PC-9 (cell line): ENCODE data around the gene PRKCB.
"Not testable (repeated sequence)": the region's sequence is repeated elsewhere in the genome, so short reads cannot be mapped to it uniquely, and the experiment has no call there.

ENCODE experiments used
- EZH2 ChIP-seq: fragments of 200-600 bp; sonication (generic); IDR thresholded peaks from 2 replicates; pipeline ENCODE4 v1.8.0; 2017; ENCODE audit warnings: antibody characterized with exemption, low read depth
- TF ChIP-seq, protein P1 (sequence below): fragments of 200-600 bp; sonication (generic); conservative IDR thresholded peaks from 2 replicates; pipeline ENCODE4 v1.6.1; 2017; ENCODE audit warnings: mixed run types, antibody characterized with exemption, mild to moderate bottlenecking, moderate library complexity

DNA sequence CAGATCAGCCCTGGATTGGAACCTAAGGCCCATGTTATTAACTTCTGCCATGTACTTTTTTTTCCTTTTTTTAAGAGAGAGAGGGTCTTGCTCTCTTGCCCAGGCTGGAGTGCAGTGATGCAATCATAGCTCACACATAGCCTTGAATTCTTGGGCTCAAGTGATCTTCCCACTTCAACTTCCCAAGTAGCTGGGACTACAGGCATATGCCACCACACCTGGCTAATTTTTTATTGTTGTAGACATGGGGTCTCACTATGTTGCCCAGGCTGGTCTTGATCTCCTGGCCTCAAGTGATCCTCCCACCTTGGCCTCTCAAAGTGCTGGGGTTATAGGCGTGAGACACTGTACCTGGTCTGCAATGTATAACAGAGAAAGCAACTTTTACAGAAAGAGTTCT lies 194.1 kb downstream of the PRKCB start:
- TF ChIP-seq, protein P1, sequence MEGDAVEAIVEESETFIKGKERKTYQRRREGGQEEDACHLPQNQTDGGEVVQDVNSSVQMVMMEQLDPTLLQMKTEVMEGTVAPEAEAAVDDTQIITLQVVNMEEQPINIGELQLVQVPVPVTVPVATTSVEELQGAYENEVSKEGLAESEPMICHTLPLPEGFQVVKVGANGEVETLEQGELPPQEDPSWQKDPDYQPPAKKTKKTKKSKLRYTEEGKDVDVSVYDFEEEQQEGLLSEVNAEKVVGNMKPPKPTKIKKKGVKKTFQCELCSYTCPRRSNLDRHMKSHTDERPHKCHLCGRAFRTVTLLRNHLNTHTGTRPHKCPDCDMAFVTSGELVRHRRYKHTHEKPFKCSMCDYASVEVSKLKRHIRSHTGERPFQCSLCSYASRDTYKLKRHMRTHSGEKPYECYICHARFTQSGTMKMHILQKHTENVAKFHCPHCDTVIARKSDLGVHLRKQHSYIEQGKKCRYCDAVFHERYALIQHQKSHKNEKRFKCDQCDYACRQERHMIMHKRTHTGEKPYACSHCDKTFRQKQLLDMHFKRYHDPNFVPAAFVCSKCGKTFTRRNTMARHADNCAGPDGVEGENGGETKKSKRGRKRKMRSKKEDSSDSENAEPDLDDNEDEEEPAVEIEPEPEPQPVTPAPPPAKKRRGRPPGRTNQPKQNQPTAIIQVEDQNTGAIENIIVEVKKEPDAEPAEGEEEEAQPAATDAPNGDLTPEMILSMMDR, result not testable (repeated sequence)
- TF ChIP-seq EZH2, result not testable (repeated sequence)
